GM19099 (cell line): ENCODE data around the gene DPY30.

ENCODE experiments used
- POLR2A ChIP-seq: IDR thresholded peaks from 3 replicates; pipeline ENCODE4 v1.6.1; 2011; ENCODE audit warnings: low read depth; ENCODE audit not compliant: insufficient read length; ENCODE audit errors: extremely low read depth

Gene DPY30

GRCh38 chr2:32039447-32040219 is at the start of gene DPY30:
TSS of gene DPY30 (minus strand) at chr2:32039805. CDS start at chr2:32039456, 349 bp downstream.
- TF ChIP-seq POLR2A = peak; percentile 98

GRCh38 chr2:32074134-32074506 is 34.5 kb upstream of the DPY30 start:
- TF ChIP-seq POLR2A = no peak

GRCh38 chr2:32067549-32067948 is 27.9 kb upstream of the DPY30 start:
- no peak for TF ChIP-seq POLR2A

- TF ChIP-seq POLR2A = no peak
These were observed 25.1 kb upstream of the DPY30 start for GRCh38 chr2:32064713-32065112.

GRCh38 chr2:32064021-32064601 is 24.5 kb upstream of the DPY30 start:
- TF ChIP-seq POLR2A = no peak

GRCh38 chr2:32063310-32064020 is 23.9 kb upstream of the DPY30 start, which contains the start of gene SPAST:
TSS of gene SPAST (plus strand) at chr2:32063556. CDS start at chr2:32063832, 276 bp downstream.
- TF ChIP-seq POLR2A = peak; percentile 81

- no peak for TF ChIP-seq POLR2A
These were observed 22.6 kb upstream of the DPY30 start for GRCh38 chr2:32061973-32062861.

GRCh38 chr2:32061430-32061829 is 21.8 kb upstream of the DPY30 start:
- no peak for TF ChIP-seq POLR2A

- no peak for TF ChIP-seq POLR2A
These were observed 20.7 kb upstream of the DPY30 start for GRCh38 chr2:32060266-32060665.

GRCh38 chr2:32058130-32058529 is 18.5 kb upstream of the DPY30 start:
- no peak for TF ChIP-seq POLR2A

GRCh38 chr2:32051836-32052439 is 12.3 kb upstream of the DPY30 start:
- TF ChIP-seq POLR2A = no peak

GRCh38 chr2:32043561-32043960 is 4.0 kb upstream of the DPY30 start:
- TF ChIP-seq POLR2A = no peak

- no peak for TF ChIP-seq POLR2A
These were observed 26.7 kb downstream of the DPY30 start for GRCh38 chr2:32012872-32013271.

- no peak for TF ChIP-seq POLR2A
These were observed 28.1 kb downstream of the DPY30 start for GRCh38 chr2:32011485-32011960.
